HG02840 (cell line): ENCODE data around the gene RP2.

Experiments used
- ATAC-seq: cut with Tn5 transposase; IDR thresholded peaks from one replicate; pipeline ENCODE4 v1.9.1; 2021; ENCODE audit warnings: mild to moderate bottlenecking, moderate library complexity, moderate number of reproducible peaks; ENCODE audit not compliant: unreplicated experiment, low FRiP score

The RP2 gene

GRCh38 chrX:46840946-46841345 is 4.1 kb downstream of the RP2 start:
- ATAC-seq: no peak

GRCh38 chrX:46841346-46841745 is 4.5 kb downstream of the RP2 start:
- no peak for ATAC-seq

GRCh38 chrX:46844913-46845312 is 8.1 kb downstream of the RP2 start:
- no peak for ATAC-seq

- ATAC-seq: no peak
These were observed 13.1 kb downstream of the RP2 start for GRCh38 chrX:46849933-46850332.

GRCh38 chrX:46850771-46851170 is 13.9 kb downstream of the RP2 start:
- ATAC-seq: no peak

- no peak for ATAC-seq
These were observed 19.6 kb downstream of the RP2 start for GRCh38 chrX:46856483-46856882.

GRCh38 chrX:46860557-46860956 is 23.7 kb downstream of the RP2 start:
- ATAC-seq: no peak

GRCh38 chrX:46863072-46863471 is 26.2 kb downstream of the RP2 start:
- no peak for ATAC-seq

GRCh38 chrX:46864606-46865005 is 27.8 kb downstream of the RP2 start:
- no peak for ATAC-seq

- no peak for ATAC-seq
These were observed 28.4 kb downstream of the RP2 start for GRCh38 chrX:46865281-46865680.

- no peak for ATAC-seq
These were observed 29.9 kb downstream of the RP2 start for GRCh38 chrX:46866726-46867125.

GRCh38 chrX:46873746-46874145 is 36.9 kb downstream of the RP2 start:
- ATAC-seq: no peak

GRCh38 chrX:46876901-46877300 is 40.1 kb downstream of the RP2 start:
- no peak for ATAC-seq

- ATAC-seq: no peak
These were observed 45.4 kb downstream of the RP2 start for GRCh38 chrX:46882266-46882665.

- no peak for ATAC-seq
These were observed 48.0 kb downstream of the RP2 start for GRCh38 chrX:46884799-46885198.

GRCh38 chrX:46898207-46898606 is 61.4 kb downstream of the RP2 start:
- ATAC-seq: no peak

GRCh38 chrX:46903458-46904242 is 66.8 kb downstream of the RP2 start:
- peak; percentile 82 for ATAC-seq

GRCh38 chrX:46904626-46905025 is 67.8 kb downstream of the RP2 start:
- no peak for ATAC-seq

GRCh38 chrX:46910415-46910814 is 73.6 kb downstream of the RP2 start:
- ATAC-seq: no peak

- no peak for ATAC-seq
These were observed 75.3 kb downstream of the RP2 start, which contains the start of gene JADE3 for GRCh38 chrX:46912098-46912602. JADE3 (plus strand) TSS chrX:46912421; CDS start chrX:46984895, 72,474 bp downstream.

- ATAC-seq: no peak
These were observed 76.0 kb downstream of the RP2 start for GRCh38 chrX:46912603-46913491.
